Trophoblast cell (in vitro differentiated cells and primary cell): ENCODE results near the gene AQP1.
A peak's percentile ranks its signal among the peaks of the same experiment; 100 is the strongest.

ENCODE experiments used
- DNase-seq, 2 donors: peaks; one replicate each; pipeline ENCODE4 v3.0.0-alpha.2; 2016
- H2AFZ ChIP-seq: 2 replicates; pipeline ENCODE4 v1.6.1; 2013; ENCODE audit warnings: low read length, moderate library complexity, mild to moderate bottlenecking; ENCODE audit not compliant: insufficient read depth, poor library complexity
- H2AK5ac ChIP-seq: 2 replicates; pipeline ENCODE4 v1.6.1; 2013; ENCODE audit warnings: mild to moderate bottlenecking, low read length
- H2BK120ac ChIP-seq: 2 replicates; pipeline ENCODE4 v1.6.1; 2013; ENCODE audit warnings: low read length, mild to moderate bottlenecking, moderate library complexity; ENCODE audit not compliant: insufficient read depth, poor library complexity
- H2BK12ac ChIP-seq: 2 replicates; pipeline ENCODE4 v1.6.1; 2013; ENCODE audit warnings: mild to moderate bottlenecking, low read length, moderate library complexity
- H2BK5ac ChIP-seq: 2 replicates; pipeline ENCODE4 v1.6.1; 2013; ENCODE audit warnings: low read length, low read depth, moderate library complexity, mild to moderate bottlenecking; ENCODE audit not compliant: poor library complexity
- H3K14ac ChIP-seq: 2 replicates; pipeline ENCODE4 v1.6.1; 2013; ENCODE audit warnings: mild to moderate bottlenecking, low read length
- H3K18ac ChIP-seq: 2 replicates; pipeline ENCODE4 v1.6.1; 2013; ENCODE audit warnings: mild to moderate bottlenecking, low read length
- H3K23ac ChIP-seq: 2 replicates; pipeline ENCODE4 v1.6.1; 2013; ENCODE audit warnings: low read length
- H3K27ac ChIP-seq: 2 replicates; pipeline ENCODE4 v1.5.1; 2013; ENCODE audit warnings: low read depth, mild to moderate bottlenecking, inconsistent platforms, low read length, moderate library complexity
- H3K27me3 ChIP-seq: 2 replicates; pipeline ENCODE4 v1.6.1; 2013; ENCODE audit warnings: inconsistent platforms, mild to moderate bottlenecking, low read length, moderate library complexity; ENCODE audit not compliant: insufficient read depth
- H3K36me3 ChIP-seq, 2 experiments: 1 replicate in 1 of 2; 2 replicates in 1 of 2; pipeline ENCODE4 v1.6.1; 2013; ENCODE audit warnings: low read length in 2 of 2, mild to moderate bottlenecking in 2 of 2, moderate library complexity in 1 of 2; ENCODE audit not compliant: insufficient read depth in 2 of 2, control insufficient read depth in 1 of 2
- H3K4ac ChIP-seq: 2 replicates; pipeline ENCODE4 v1.6.1; 2013; ENCODE audit warnings: low read depth, mild to moderate bottlenecking, low read length, moderate library complexity
- H3K4me1 ChIP-seq, 2 experiments: 1 replicate in 1 of 2; 2 replicates in 1 of 2; pipeline ENCODE4 v1.6.1; 2013; ENCODE audit warnings: low read length in 2 of 2, mild to moderate bottlenecking in 2 of 2, moderate library complexity in 1 of 2; ENCODE audit not compliant: insufficient read depth in 2 of 2, control insufficient read depth in 1 of 2
- H3K4me2 ChIP-seq: 2 replicates; pipeline ENCODE4 v1.6.1; 2013; ENCODE audit warnings: inconsistent platforms, mild to moderate bottlenecking, low read length, moderate library complexity
- H3K4me3 ChIP-seq: 2 replicates; pipeline ENCODE4 v1.5.1; 2013; ENCODE audit warnings: mild to moderate bottlenecking, low read depth, low read length, inconsistent platforms
- H3K79me1 ChIP-seq: one replicate; pipeline ENCODE4 v1.6.1; 2013; ENCODE audit warnings: low read length
- H3K79me2 ChIP-seq: 2 replicates; pipeline ENCODE4 v1.6.1; 2013; ENCODE audit warnings: low read length, mild to moderate bottlenecking; ENCODE audit not compliant: control insufficient read depth, insufficient read depth, poor library complexity
- H3K9ac ChIP-seq: 2 replicates; pipeline ENCODE4 v1.6.1; 2013; ENCODE audit warnings: mild to moderate bottlenecking, low read length
- H3K9me3 ChIP-seq: 2 replicates; pipeline ENCODE4 v1.6.1; 2013; ENCODE audit warnings: low read depth, mild to moderate bottlenecking, control low read depth, inconsistent platforms, low read length; ENCODE audit not compliant: insufficient read depth
- H4K12ac ChIP-seq: 2 replicates; pipeline ENCODE4 v1.6.1; 2013; ENCODE audit warnings: low read depth, mild to moderate bottlenecking, low read length, moderate library complexity
- H4K8ac ChIP-seq: 2 replicates; pipeline ENCODE4 v1.6.1; 2013; ENCODE audit warnings: low read depth, mild to moderate bottlenecking, low read length, moderate library complexity
- H4K91ac ChIP-seq: one replicate; pipeline ENCODE4 v1.6.1; 2013; ENCODE audit warnings: low read depth, mild to moderate bottlenecking, low read length, moderate library complexity
- WGBS: extraction: QIAGEN DNeasy Blood & Tissue Kit; methylation state at CpG from one replicate; pipeline ENCODE4 v1.1.7; 2013; ENCODE audit warnings: missing lambda C conversion rate; ENCODE audit not compliant: insufficient read length, insufficient coverage; ENCODE audit errors: extremely low coverage; 5-methylcytosine and 5-hydroxymethylcytosine counted together

The AQP1 gene

DNA sequence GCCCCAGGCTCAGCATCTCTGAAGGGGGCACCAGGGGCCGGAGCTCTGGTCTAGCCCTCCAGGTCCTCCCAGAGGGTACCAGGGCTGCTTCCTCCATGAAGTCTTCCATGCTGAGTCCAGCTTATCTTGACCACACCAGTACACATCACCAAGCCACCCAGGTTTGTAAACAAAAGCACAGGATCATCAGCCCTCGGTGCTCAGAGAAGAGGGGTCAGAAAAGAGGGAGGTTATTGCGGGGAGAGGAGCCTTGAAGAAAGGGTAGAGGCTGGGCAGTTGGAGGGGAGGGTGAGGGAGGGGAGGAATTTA is 23.9 kb downstream of the AQP1 start:
- no peaks in the 10 kb centered on the region for H3K79me2 ChIP-seq
- H2AFZ ChIP-seq: no peak overlapping the region
- no peak for DNase-seq
- H3K9me3 ChIP-seq: no peaks in the 10 kb centered on the region
- H3K9ac ChIP-seq: no peak overlapping the region
- no peak overlapping the region for H3K4me2 ChIP-seq
- no peak overlapping the region for H2BK120ac ChIP-seq
- H4K12ac ChIP-seq: no peak overlapping the region
- H3K27ac ChIP-seq: no peak overlapping the region
- H3K4me3 ChIP-seq: no peak overlapping the region
- no peak overlapping the region for H3K18ac ChIP-seq
- H3K23ac ChIP-seq: no peak overlapping the region
- H2BK5ac ChIP-seq: no peak overlapping the region
- H3K79me1 ChIP-seq: peaks cover 15% of the 10 kb centered on the region
- H4K91ac ChIP-seq: no peak overlapping the region
- no peaks in the 10 kb centered on the region for H3K27me3 ChIP-seq
- H2AK5ac ChIP-seq: no peak overlapping the region
- H3K4ac ChIP-seq: no peak overlapping the region
- WGBS: no CpG with 5 or more reads among the region's 3 CpGs
- no peak overlapping the region for H2BK12ac ChIP-seq
- H4K8ac ChIP-seq: no peak overlapping the region
- H3K14ac ChIP-seq: no peak overlapping the region
- peaks cover 18 to 19% of the 10 kb centered on the region in 2 experiments for H3K4me1 ChIP-seq
- H3K36me3 ChIP-seq: no peaks in the 10 kb centered on the region

GRCh38 chr7:30936650-30937245 is 25.1 kb downstream of the AQP1 start:
- Histone ChIP-seq H3K9me3 (no peaks in the 10 kb centered on the region), H3K14ac (no peak overlapping the region), H3K4me3 (no peak overlapping the region), H4K12ac (no peak overlapping the region), H4K8ac (no peak overlapping the region), H2AFZ (no peak overlapping the region), H2BK12ac (peak overlapping the region; percentile 43), H3K27me3 (no peaks in the 10 kb centered on the region), H2BK120ac (no peak overlapping the region), H3K9ac (no peak overlapping the region), H3K18ac (no peak overlapping the region), H2AK5ac (no peak overlapping the region), H3K79me1 (peaks cover 10% of the 10 kb centered on the region), H4K91ac (peak overlapping the region; percentile 20), H3K4ac (no peak overlapping the region), H3K27ac (no peak overlapping the region), H3K79me2 (no peaks in the 10 kb centered on the region), H3K4me2 (no peak overlapping the region), H2BK5ac (no peak overlapping the region), H3K4me1 (peaks cover 8 to 9% of the 10 kb centered on the region in 2 experiments), H3K23ac (no peak overlapping the region), H3K36me3 (no peaks in the 10 kb centered on the region)
- no peak for DNase-seq

GRCh38 chr7:30937416-30937815 is 25.8 kb downstream of the AQP1 start:
- Histone ChIP-seq H3K23ac (no peak overlapping the region), H3K79me2 (no peaks in the 10 kb centered on the region), H3K36me3 (no peaks in the 10 kb centered on the region), H2BK5ac (no peak overlapping the region), H3K14ac (no peak overlapping the region), H3K27me3 (no peaks in the 10 kb centered on the region), H3K4me1 (peaks cover 4 to 5% of the 10 kb centered on the region in 2 experiments), H4K12ac (no peak overlapping the region), H2BK120ac (no peak overlapping the region), H3K79me1 (peaks cover 6% of the 10 kb centered on the region), H3K9me3 (no peaks in the 10 kb centered on the region), H3K18ac (no peak overlapping the region), H2AK5ac (no peak overlapping the region), H3K4me3 (no peak overlapping the region), H4K8ac (no peak overlapping the region), H3K9ac (no peak overlapping the region), H3K27ac (no peak overlapping the region), H3K4ac (no peak overlapping the region), H2BK12ac (no peak overlapping the region), H2AFZ (no peak overlapping the region), H4K91ac (no peak overlapping the region), H3K4me2 (no peak overlapping the region)
- no CpG with 5 or more reads among the region's 3 CpGs for WGBS
- DNase-seq: no peak

DNA sequence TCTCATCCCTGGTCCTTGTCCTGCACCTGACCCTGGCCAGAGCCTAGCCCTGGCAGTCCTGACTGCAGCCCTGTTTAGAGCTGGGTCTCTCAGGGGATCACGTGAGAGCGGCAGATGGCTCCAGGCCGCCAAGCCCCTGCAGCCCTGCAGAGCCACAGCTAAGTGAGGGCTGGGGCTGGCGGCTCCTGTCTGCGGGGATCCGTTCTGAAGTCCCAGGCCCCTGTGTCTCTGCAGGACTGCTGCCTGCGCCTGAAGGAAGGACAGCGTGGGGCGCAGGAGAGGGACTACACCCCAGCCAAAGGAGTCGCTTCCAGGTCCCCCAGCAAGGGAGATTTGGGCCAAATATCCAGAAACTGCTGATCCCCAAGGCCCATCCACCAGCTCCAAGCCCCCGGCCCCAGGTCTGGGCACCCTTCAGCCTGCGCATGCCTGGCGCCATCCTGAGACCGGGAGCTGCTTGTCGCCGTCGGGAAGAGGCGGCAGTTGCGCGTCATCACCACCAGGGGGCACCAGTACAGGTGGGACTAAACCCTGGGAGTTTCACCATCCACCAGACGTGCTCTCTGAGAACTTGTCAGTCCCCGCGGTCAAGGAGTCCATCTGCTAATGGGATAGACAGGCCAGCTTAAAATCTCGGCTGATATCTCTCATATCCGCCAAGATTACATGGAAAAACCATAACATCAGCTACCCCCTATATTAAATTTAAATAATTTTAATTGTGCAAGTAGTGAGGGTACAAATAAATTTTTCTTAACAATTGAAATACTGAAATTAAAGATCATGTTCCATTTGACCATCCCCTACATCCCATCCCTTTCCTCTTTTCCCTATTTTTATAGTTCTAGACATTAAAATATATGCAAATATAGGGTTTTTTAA is 27.0 kb downstream of the AQP1 start:
- Histone ChIP-seq H3K79me2 (no peaks in the 10 kb centered on the region), H3K23ac (no peak overlapping the region)
- no CpG with 5 or more reads among the region's 25 CpGs for WGBS

More for the DNA sequence above, 27.0 kb downstream of the AQP1 start:
- Histone ChIP-seq H3K36me3 (no peaks in the 10 kb centered on the region), H3K4me3 (no peak overlapping the region), H3K9me3 (no peaks in the 10 kb centered on the region), H3K79me1 (peaks cover 2% of the 10 kb centered on the region), H2AFZ (no peak overlapping the region), H3K9ac (no peak overlapping the region), H3K27me3 (no peaks in the 10 kb centered on the region), H4K91ac (peak overlapping the region; percentile 8), H2AK5ac (no peak overlapping the region), H3K18ac (no peak overlapping the region), H2BK120ac (no peak overlapping the region), H3K27ac (no peak overlapping the region), H3K4me1 (no peaks in the 10 kb centered on the region), H3K14ac (no peak overlapping the region), H2BK5ac (no peak overlapping the region), H3K4ac (no peak overlapping the region), H3K4me2 (peak overlapping the region; percentile 49), H2BK12ac (no peak overlapping the region), H4K8ac (peak overlapping the region; percentile 3), H4K12ac (no peak overlapping the region)
- DNase-seq: peak; percentile 75 to 91
